GM13977 (cell line): ENCODE measurements around the gene ABCA3.

ENCODE experiments used
- DNase-seq: peaks from one replicate; pipeline ENCODE4 v3.0.0; 2012; ENCODE audit warnings: low spot score
- CTCF ChIP-seq: IDR thresholded peaks from 2 replicates; pipeline ENCODE4 v1.5.1; 2012; ENCODE audit warnings: mild to moderate bottlenecking, control low read depth; ENCODE audit not compliant: insufficient read depth; ENCODE audit errors: extremely low read depth, missing control alignments
- in situ Hi-C: fragments of 300-500 bp; cut with MboI; formaldehyde crosslinking; loops from one replicate; pipeline ENCODE4 v1.12.0; 2022; ENCODE audit warnings: low sequenced_read_pairs, low pct_unique_long_range_greater_than_20kb, mixed read lengths, inconsistent platforms; ENCODE audit not compliant: unreplicated experiment

ABCA3 gene

GRCh38 chr16:2235234-2235651, 105.3 kb downstream of the ABCA3 start:
- no peak for DNase-seq
- TF ChIP-seq CTCF = no peak
- in situ Hi-C loops = no loop called here

GRCh38 chr16:2234813-2235170, 105.7 kb downstream of the ABCA3 start:
- no peak for TF ChIP-seq CTCF
- in situ Hi-C loops = no loop called here
- no peak for DNase-seq

GRCh38 chr16:2233872-2234812, 106.4 kb downstream of the ABCA3 start:
- DNase-seq = no peak
- in situ Hi-C loops = no loop called here
- no peak for TF ChIP-seq CTCF

- no peak for TF ChIP-seq CTCF
- no peak for DNase-seq
- in situ Hi-C loops = no loop called here
Observed at GRCh38 chr16:2233046-2233775, 107.3 kb downstream of the ABCA3 start.

GRCh38 chr16:2232094-2232990, 108.2 kb downstream of the ABCA3 start:
- no peak for TF ChIP-seq CTCF
- in situ Hi-C loops = no loop called here
- DNase-seq = no peak
